Head of caudate nucleus (tissue), 42 donors: Measurements from ENCODE around the gene VSIG1.

Experiments
- DNase-seq, 42 donors: peaks; one replicate each; pipeline versions ENCODE4 v3.0.0 to v3.0.0-alpha.2; 2020 to 2021; ENCODE audit warnings: mixed read lengths in 7 of 42
- intact Hi-C: fragments of 100-400 bp; cut with DNase I; formaldehyde crosslinking; loops from one replicate; pipeline ENCODE4 v1.15.0; 2022

Gene VSIG1

DNA sequence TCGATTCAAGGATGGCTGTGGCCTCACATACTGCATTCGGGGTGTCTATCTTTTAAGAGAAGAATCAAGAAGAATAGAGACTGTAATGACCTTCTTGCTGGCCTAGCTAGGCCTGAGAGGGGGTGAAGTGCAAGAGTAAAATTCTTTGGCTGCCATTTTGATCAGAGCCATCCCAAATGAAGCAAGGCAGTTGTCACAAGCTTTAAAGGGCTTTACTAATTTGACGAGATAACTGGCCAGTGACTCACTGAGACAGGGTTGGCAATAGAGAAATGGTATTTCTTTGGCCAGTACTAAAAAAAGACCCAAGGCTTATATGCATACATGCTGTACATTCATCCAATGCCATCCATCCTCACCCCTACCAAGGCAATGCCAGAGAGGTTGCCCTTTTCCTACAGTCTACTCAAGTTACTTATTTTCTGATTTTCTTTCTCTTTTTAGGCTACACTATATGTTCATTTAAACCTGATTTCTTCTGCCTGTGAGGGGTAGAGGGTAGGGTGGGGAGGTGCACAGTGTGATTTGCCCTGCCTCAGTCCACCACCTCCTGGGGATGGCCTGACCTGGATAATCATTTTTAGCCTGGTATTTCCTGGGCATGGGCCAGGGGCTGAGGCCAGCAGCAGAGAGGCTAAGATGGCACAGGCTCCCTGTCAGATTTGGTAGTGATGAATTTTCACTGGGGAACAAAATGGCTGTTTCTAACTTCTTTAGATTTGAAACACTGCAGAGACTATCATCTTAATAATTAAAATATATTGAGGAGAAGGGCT, 78.9 kb downstream of the VSIG1 start:
- intact Hi-C loops: no loop called here

DNA sequence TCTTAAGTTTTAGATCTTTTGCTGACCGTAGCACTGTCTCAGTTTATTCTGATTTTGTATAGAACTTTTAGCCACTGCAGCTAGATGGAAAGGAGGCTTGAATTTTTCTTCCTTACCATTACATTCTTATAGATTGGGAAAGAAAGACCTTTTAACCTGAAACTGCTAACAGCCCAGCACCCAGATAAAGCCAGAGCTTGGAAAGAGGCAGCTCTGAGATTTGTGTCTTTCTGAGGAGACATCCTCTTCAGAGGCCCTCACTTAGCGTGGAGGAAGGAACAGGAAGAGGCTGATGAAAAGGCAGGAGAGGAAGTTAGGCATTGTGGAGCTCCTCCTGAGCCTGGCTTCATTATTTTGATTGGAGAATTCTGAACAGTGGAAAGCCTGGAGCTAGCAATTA, 81.8 kb downstream of the VSIG1 start:
- no peak for DNase-seq
- intact Hi-C loops: no loop called here

More for the DNA sequence above, 78.9 kb downstream of the VSIG1 start:
- DNase-seq: no peak

DNA sequence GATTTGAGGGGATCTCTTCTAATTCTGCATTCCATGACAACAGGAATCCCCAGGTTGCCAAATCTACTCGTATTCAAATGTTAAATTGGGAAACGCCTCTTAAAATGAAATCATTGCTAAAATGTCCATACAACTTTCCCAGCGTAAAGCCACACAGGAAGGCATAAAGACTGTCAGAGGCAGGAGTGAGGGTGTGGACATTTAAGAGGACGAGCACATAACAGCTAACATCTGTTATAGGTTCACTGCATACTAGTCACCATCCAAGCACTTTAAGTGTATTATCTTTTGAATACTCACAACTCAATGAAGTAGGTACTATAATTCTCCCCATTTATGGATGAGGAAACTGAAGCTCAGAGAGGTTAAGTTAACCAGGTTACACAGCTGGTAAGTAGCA, 82.3 kb downstream of the VSIG1 start:
- intact Hi-C loops: no loop called here
- no peak for DNase-seq
